Stimulated activated CD4-positive, alpha-beta T cell treated with anti-CD3 and anti-CD28 coated beads, TNF-alpha, amount 100 ng/mL, for 1 hour (primary cell): ENCODE data around the gene EYA2.

ENCODE experiments used
- DNase-seq, 3 donors: peaks; one replicate each; pipeline ENCODE4 v3.0.0-alpha.2; 2020; ENCODE audit warnings: low read depth in 3 of 3, low spot score in 1 of 3

The EYA2 gene

GRCh38 chr20:46978951-46979491, 84.4 kb downstream of the EYA2 start:
- DNase-seq, result no peak

GRCh38 chr20:46979603-46980241, 85.1 kb downstream of the EYA2 start:
- no peak for DNase-seq

GRCh38 chr20:46981184-46981583, 86.5 kb downstream of the EYA2 start:
- DNase-seq, result no peak

GRCh38 chr20:46983466-46983865, 88.8 kb downstream of the EYA2 start:
- no peak for DNase-seq

- no peak for DNase-seq
These were observed 89.8 kb downstream of the EYA2 start for GRCh38 chr20:46984405-46984804.

- no peak for DNase-seq
These were observed 90.6 kb downstream of the EYA2 start for GRCh38 chr20:46985250-46985649.

- DNase-seq, result no peak
These were observed 91.0 kb downstream of the EYA2 start for GRCh38 chr20:46985671-46986070.

GRCh38 chr20:46987001-46987400, 92.4 kb downstream of the EYA2 start:
- no peak for DNase-seq

GRCh38 chr20:46990017-46990595, 95.5 kb downstream of the EYA2 start:
- no peak for DNase-seq

GRCh38 chr20:46990596-46991104, 96.0 kb downstream of the EYA2 start:
- no peak for DNase-seq

GRCh38 chr20:46991168-46991567, 96.5 kb downstream of the EYA2 start:
- DNase-seq, result no peak

- no peak for DNase-seq
These were observed 97.4 kb downstream of the EYA2 start for GRCh38 chr20:46991880-46992639.

- no peak for DNase-seq
These were observed 98.0 kb downstream of the EYA2 start for GRCh38 chr20:46992640-46993035.

GRCh38 chr20:46993465-46994095, 98.9 kb downstream of the EYA2 start:
- DNase-seq, result no peak

GRCh38 chr20:46994341-46994740, 99.7 kb downstream of the EYA2 start:
- peak in 1 of 3 donors; percentile 7 for DNase-seq

- DNase-seq, result no peak
These were observed 101.0 kb downstream of the EYA2 start for GRCh38 chr20:46995561-46996142.

GRCh38 chr20:46997187-46997586, 102.5 kb downstream of the EYA2 start:
- DNase-seq, result no peak

GRCh38 chr20:46998477-46999240, 104.0 kb downstream of the EYA2 start:
- no peak for DNase-seq

- no peak for DNase-seq
These were observed 105.3 kb downstream of the EYA2 start for GRCh38 chr20:46999801-47000465.

GRCh38 chr20:47003223-47003622, 108.6 kb downstream of the EYA2 start:
- DNase-seq, result no peak
